Lung microvascular endothelial cell (primary cell): Measurements from ENCODE around the gene RGS18. TPM values are rescaled to one million over a fixed set of nuclear protein-coding genes. Genes with fewer than 3 reads are reported as not detected.
"Not testable (repeated sequence)": the region's sequence is repeated elsewhere in the genome, so short reads cannot be mapped to it uniquely, and the experiment has no call there.

Experiments used
- DNase-seq, 2 donors: peaks; one replicate each; pipeline versions ENCODE4 v3.0.0 to v3.0.0-alpha.2; 2010; ENCODE audit warnings: low read depth in 2 of 2
- total RNA-seq: library from RNA; depleted of rRNA; stranded (reverse); fragments of >200 nt; gene quantifications from 2 replicates; pipeline ENCODE4 v1.2.1, GENCODE V29; 2014

The RGS18 gene
- total RNA-seq, 1 donor from 2014 or later = not detected

- DNase-seq = no peak
Observed at GRCh38 chr1:192167011-192167410, 8.7 kb downstream of the RGS18 start.

DNA sequence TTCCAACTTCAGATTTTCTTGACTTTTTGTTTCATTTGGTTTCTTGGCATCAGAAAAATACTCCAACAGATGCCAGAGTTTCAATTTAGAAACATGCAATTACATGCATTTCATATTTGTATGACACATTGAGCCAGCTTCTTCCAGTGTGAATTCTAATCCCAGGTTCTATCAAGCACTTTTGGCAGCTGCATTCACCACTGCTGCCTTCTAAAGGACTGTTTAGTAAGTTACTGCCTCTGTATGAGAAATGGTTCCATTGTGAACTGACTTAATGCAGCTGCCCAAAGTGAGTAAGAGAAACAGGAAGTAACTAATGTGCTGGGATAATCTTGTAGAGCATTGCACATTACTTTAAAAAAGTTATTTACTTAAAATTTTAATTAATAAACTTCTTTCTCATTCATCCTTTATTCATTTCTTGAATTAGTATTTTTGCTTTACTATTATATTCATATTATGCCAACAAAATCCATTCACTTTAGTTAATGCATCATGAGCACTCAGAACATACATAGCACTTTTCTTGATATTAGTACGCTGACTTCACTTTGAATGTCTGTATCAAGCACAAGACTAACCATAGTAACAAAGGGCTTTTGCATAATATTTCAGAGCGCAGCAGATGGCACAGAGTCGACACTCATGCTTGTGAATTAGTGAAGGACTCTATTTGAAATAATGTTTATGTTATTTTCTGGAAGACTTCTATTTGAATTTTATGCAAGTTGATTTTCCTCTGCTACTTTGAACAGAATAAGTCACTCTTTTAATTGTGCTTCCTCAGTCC is 9.8 kb downstream of the RGS18 start:
- DNase-seq = peak; percentile 17 to 84

DNA sequence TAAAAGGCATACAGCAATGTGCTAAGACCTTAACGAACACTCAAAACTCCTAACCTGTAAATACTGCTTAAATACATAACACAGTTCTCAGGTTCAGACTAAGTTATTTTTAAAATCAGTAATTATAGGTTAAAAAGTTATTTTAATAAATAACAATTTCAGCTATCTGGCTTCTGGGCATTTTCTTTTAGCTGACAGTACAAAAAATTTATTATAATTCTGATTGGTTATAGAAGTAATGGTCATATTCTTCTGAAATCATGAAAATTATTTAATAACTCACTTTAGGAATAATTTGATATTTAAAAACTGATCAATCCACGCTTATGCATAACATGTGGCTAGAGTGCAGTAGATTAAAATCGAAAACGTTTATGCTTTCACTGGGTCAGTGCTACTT is 10.7 kb downstream of the RGS18 start:
- DNase-seq = no peak

DNA sequence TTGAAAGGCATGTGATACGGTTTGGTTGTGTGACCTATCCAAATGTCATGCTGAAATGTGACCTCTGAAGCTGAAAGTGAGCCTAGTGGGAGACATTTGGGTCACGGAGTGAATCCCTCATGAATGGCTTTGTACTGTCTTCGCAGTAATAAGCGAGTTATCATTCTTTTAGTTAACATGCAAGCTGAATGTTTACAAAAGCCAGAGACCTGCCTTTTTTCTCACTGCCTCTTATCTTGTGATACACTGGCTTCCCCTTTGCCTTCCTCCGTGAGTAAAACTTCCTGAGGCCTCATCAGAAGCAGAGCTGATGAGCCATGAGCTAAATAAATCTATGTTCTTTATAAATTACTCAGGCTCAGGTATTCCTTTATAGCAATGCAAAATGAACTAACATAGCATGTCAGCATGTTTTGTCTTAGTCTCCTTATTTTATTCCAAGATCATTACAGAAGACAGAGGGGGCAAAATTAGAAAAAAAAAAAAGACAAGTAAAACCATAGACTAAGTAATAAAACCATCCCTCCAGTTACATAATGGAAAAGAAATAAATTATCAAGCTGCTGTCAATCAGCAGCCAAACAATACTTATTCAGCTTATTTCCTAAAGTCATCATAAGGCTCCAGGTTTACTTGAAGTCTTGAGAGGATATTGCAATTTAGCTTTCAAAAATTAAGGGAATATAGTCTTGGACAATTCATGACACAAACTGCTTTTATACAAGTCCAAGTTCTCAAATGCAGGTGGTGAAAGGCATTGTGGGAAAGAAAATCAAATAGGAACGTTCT is 12.1 kb downstream of the RGS18 start:
- peak; percentile 82 to 91 for DNase-seq

- peak in 1 of 2 donors; percentile 15 for DNase-seq
Observed at GRCh38 chr1:192171123-192171522, 12.9 kb downstream of the RGS18 start.

- no peak for DNase-seq
Observed at GRCh38 chr1:192175971-192176370, 17.7 kb downstream of the RGS18 start.

GRCh38 chr1:192183788-192184187 is 25.5 kb downstream of the RGS18 start:
- no peak for DNase-seq

DNA sequence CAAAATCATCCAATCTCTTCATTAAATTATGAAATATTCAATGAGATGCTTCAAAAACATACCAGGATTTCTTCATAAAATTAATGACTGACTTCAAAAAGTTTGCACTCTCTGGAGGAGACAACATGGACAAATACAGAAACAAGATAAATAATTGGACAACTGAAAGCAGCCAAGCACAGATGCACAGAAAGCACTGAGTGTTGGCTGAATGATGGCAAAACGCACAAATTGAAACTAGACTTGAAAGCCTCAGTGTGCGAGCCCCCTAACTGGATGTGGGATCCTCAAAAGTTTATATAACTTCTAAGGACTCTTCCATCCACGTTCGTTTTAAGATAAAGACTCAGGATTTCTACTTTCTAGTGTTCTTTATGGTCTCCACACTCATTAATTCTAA is 27.9 kb downstream of the RGS18 start:
- no peak for DNase-seq

DNA sequence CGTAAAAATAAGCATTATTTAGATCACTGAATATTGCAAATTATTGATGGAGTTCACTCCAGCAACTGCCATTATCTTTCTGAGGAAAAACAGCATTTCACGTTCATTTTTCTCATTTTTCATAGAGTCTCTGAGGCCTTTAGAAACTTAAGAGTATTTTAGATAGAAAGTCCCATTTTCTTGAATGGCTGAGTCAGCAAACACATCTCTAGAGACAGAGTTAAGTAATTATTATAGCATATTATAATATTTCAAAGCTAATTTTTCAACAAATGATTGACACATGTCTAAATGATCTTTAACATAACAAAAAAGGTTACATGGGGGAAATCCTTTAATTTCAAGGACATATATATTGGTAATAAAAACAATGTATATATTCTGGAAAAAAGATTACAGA is 31.8 kb downstream of the RGS18 start:
- DNase-seq = no peak

DNA sequence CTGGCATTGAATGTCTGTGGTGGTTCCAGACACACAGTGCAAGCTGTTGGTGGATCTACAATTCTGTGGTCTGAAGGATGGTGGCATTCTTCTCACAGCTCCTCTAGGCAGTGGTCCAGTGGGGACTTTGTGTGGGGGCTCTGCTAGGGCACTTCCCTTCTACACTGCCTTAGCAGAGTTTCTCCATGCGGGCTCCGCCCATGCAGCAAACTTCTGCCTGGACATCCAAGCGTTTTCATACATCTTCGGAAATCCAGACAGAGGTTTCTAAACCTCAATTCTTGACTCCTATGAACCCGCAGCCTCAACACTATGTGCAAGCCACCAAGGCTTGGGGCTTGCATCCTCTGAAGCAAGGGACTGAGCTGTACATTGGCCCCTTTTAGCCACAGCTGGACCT is 43.0 kb downstream of the RGS18 start:
- no peak for DNase-seq

- no peak for DNase-seq
Observed at GRCh38 chr1:192224396-192224795, 66.1 kb downstream of the RGS18 start.

DNA sequence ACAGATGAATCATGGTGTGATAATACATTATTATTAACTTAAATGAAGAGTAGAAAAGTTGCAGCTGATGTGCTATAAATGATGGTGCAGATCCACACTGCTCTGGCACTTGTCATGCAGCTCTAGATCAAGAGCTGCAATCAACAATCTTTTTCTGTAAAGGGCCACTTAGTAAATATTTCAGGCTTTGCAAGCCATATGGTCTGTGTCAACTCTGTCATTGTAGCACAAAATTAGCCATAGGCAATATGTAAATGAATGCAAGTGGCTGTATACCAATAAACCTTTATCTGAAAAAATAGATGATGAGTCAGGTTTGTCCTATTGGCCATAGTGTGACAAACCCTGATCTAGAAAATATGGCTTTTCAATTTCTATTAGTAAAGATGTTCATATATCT is 66.6 kb downstream of the RGS18 start:
- DNase-seq = no peak

- no peak for DNase-seq
Observed at GRCh38 chr1:192225266-192225665, 67.0 kb downstream of the RGS18 start.

DNA sequence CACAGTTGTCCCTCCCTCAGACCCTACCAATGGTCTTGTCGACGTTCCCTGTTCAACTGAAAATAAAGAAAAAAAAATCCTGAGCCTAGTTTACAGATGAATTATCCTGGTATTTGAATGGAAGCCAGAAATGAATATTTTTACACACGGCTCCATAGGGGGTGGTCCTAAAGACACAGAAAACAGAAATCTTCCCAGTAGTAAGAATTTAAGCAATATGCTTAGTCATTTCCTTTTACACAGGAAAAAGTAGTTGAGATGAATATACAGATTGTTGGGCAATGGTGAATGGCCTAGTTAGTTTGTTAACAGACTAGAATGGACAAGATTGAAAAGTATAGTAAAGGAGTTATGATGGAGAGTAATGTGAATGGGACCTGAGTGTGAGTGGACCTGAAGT is 67.4 kb downstream of the RGS18 start:
- peak; percentile 8 to 80 for DNase-seq

DNA sequence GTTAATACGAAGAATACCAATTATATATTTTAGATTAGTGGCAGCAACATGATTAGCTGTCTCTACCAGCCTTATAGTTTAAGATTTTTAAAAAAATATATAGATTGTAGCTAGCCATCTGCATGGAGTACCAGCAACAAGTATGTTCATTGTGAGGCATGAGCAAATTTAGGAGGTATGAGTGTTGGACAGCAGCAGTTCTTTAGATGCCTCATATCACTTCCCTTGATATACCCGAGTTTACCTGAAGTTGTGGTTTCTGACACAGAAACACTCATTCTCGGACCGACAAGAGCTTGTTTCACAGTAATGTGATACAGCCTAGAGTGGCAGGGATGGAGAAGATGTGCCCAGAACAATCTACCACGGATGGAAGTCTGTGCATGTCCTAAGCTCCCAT is 69.1 kb downstream of the RGS18 start:
- no peak for DNase-seq

DNA sequence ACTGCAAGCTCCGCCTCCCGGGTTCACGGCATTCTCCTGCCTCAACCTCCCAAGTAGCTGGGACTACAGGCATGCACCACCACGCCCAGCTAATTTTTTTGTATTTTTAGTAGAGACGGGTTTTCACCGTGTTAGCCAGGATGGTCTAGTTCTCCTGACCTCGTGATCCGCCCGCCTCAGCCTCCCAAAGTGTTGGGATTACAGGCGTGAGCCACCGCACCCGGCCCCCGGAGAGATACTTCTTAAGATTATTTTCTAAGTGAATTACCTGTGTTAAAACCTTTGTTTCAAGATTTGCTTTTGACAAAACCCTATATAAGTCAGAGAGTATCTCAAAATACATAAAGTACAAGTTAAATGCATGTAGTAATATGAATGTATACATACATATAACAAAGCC is 69.7 kb downstream of the RGS18 start:
- DNase-seq = not testable (repeated sequence)

- DNase-seq = no peak
Observed at GRCh38 chr1:192232817-192233417, 74.7 kb downstream of the RGS18 start.

GRCh38 chr1:192235127-192235526 is 76.9 kb downstream of the RGS18 start:
- no peak for DNase-seq
